GM18526 (cell line): ENCODE data around the gene EHD2.

ENCODE experiments used
- POLR2A ChIP-seq: IDR thresholded peaks from 3 replicates; pipeline ENCODE4 v1.6.1; 2011; ENCODE audit not compliant: insufficient read length; ENCODE audit errors: extremely low read depth

Gene EHD2

GRCh38 chr19:47681388-47681787 lies 31.8 kb upstream of the EHD2 start:
- no peak for TF ChIP-seq POLR2A

DNA sequence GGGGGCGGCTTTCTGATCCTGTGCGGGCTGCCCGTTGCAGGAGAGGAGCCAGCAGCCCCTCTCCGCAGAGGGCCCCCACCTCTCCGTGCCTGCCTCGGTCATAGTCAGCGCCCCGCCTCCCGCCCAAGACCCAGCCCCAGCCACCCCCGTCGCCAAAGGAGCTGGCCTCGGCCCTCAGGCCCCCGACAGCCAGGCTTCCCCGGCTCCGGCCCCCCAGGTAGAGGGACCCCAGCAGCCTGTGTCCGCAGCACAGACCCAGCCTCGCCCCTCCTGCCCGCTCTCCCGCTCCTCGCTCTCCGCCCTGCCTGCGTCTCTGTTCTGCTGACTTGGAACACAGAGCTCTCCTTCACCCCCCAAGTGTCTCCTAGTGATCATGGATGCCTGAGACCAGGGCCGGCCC lies 31.3 kb upstream of the EHD2 start:
- TF ChIP-seq POLR2A = no peak

GRCh38 chr19:47682939-47683338 lies 30.3 kb upstream of the EHD2 start:
- TF ChIP-seq POLR2A = no peak

DNA sequence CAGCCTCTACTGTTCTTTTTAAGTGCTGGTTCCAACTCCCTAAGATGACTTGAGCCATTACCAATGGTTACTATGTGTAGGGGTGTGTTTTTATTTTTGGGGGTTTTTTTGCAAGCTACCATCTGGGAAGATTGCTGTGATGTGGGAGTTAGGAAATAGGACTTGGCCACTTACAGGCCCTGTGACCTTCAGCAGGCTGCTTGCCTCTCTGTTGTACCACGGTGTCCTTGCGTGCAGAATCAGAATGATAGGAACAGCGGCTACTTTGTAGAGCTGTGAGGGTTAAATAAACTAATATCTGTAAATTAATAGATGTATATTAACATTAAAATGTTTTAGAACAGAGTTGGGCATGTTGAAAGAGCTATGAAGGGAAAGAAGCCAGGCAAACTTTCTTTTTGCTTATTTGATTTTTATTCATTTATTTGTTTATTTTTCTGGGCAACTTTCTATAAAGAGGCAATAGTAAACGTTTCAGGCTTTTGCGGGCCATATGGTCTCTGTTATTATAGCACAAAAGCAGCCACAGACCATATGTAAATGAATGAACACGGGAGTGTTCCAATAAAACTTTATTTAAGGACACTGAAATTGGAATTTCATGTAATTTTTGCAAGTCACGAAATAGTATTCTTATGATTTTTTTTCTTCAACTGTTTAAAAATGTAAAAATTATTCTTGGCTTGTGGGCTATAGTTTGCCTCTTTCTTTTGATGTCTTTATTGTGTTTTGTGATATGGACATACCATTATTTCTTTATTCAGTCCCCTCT lies 26.4 kb upstream of the EHD2 start:
- no peak for TF ChIP-seq POLR2A

DNA sequence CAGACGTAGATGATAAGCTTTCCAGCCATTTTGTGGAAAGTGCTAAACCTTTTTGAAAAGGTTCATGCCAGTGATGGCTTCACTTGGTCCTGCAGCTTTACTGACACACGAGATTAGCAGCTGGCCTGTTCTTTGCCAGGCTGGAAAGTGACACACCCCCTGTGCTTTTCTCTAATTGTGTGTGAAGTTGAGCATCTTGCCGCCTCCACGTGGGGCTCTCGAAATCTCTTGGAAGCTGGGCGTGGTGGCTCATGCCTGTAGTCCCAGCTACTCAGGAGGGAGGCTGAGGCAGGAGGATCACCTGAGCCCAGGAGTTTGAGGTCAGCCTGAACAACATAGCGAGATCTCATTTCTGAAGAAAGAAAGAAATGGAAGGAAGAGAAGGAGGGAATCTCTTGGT lies 25.3 kb upstream of the EHD2 start:
- TF ChIP-seq POLR2A = no peak

DNA sequence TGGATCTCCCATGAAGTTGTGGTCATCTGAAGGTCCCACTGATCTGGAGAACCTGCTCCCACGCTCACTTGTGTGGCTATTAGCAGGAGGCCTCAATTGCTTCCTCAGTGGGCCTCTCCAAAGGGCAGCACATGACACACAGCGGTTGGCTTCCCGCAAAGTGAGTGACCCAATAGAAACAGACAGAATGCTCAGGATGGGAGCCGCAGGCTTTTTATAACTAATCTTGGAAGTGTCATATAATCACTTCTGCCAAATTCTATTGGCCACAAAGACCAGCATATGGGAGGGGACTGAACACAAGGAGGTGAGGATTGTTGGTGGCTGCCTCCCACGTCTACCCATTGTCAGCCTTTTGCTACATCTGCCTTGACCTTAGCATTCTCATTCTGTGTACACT lies 22.1 kb upstream of the EHD2 start:
- no peak for TF ChIP-seq POLR2A

DNA sequence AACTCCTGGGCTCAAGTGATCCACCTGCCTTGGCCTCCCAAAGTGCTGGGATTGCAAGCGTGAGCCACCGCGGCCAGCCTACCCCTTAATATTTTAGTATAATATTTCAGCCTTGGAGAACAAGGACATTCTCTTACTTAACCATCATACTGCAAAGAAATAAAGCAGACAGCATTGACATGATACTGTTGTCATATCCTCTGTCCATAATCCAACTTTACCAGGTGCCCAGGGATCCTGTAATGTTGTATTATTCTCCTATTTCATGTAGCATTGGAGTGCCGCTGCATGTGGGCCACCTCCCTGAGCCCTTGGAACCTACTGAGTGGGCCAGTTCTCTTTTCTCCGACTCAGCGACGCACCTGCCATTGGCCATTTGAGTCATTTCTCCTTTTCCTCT lies 21.4 kb upstream of the EHD2 start:
- no peak for TF ChIP-seq POLR2A

- no peak for TF ChIP-seq POLR2A
These were observed 19.7 kb upstream of the EHD2 start for GRCh38 chr19:47693489-47693888.

DNA sequence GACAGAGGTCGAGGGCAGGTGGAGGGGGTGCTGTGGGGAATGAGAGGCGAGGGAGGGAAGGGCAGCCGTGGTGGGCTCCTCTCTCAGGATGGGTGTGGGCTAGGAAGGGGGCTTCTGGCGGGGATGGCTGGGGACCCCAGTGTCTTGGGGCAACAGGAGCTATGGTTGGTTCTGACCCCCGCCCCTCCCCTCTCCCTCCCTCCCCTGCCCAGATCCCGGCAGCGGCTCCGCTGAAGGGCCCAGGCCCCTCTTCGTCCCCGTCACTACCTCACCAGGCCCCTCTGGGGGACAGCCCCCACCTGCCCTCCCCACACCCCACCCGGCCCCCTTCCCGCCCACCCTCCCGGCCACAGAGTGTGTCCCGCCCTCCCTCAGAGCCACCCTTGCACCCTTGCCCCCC lies 19.3 kb upstream of the EHD2 start:
- TF ChIP-seq POLR2A = no peak

DNA sequence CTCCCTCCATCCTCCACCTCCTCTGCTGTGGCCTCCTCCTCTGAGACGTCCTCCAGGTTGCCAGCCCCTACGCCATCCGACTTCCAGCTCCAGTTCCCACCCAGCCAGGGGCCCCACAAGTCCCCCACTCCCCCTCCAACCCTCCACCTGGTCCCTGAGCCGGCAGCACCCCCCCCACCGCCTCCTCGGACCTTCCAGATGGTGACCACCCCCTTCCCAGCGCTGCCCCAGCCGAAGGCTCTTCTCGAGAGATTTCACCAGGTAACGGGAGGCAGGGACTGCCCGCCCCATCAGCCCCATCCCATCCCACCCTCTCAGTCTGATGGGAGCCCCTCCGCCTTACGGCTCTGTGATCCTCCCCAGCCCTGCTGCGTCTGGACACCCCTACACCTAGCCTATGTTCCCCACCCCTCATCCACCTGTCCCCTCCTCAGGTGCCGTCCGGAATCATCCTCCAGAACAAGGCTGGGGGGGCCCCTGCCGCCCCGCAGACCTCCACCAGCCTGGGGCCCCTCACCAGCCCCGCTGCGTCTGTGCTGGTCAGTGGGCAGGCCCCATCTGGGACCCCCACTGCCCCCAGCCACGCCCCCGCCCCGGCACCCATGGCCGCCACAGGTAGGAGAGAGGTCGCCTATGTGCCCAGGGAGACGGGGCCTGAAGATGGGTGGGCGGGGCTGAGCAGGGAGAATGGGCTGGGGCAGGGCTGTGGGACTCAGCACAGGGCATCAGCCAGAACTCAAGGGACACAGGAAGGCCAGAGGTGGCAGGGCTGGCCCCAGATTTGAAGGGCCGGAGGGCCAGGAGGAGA lies 18.6 kb upstream of the EHD2 start:
- TF ChIP-seq POLR2A = no peak

- no peak for TF ChIP-seq POLR2A
These were observed 17.5 kb upstream of the EHD2 start for GRCh38 chr19:47695533-47696262.

DNA sequence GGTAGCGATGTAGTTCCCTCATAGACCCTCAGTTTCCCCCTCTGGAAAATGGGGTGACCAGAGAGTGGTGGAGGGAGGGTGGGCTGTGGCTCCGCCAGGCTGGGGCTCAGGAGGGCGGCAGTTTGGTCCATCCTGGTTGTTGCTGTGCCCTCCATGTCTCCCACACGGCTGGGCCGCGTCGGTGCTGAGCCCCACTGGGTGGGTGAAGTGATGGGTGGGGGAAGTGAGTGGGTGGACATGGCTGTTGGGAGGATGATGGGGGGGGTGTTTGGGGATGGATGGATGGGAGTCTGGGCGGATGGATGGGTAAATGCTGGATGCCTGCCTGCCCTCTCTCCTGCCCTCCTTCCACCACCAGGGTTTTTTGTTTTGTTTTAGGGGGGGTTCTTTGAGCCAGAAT lies 16.6 kb upstream of the EHD2 start:
- TF ChIP-seq POLR2A = no peak

- TF ChIP-seq POLR2A = no peak
These were observed 15.2 kb upstream of the EHD2 start for GRCh38 chr19:47697863-47698609.

DNA sequence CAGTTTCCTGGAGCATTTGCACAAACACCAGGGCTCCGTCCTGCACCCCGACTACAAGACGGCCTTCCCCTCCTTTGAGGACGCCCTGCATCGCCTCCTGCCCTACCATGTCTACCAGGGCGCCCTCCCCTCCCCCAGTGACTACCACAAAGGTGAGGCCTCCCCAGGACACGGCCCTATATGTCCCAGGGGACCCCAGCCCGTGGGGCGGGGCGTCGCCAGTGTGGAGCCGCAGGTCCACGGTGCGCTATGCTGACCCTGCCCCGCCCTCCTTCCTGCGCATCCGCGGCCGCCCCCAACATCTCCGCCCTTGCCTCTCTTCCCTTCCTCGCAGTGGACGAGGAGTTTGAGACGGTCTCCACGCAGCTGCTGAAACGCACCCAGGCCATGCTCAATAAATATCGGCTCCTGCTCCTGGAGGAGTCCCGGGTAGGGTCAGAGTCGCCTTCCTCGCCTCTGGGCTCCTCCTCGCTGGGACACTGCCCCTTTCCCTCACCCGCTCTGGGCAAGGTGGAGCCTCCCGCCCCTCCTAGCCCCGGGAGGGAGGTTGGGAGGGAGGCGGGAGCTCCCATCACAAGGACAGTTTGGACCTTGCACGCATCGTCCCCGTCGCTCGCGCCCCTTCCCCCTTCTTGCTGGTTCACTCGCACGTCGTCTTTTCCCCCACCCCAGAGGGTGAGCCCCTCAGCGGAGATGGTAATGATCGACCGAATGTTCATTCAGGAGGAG lies 14.4 kb upstream of the EHD2 start:
- no peak for TF ChIP-seq POLR2A

- no peak for TF ChIP-seq POLR2A
These were observed 13.8 kb upstream of the EHD2 start for GRCh38 chr19:47699360-47699917.
